ENCODE data around the gene CATSPERE.

DNA sequence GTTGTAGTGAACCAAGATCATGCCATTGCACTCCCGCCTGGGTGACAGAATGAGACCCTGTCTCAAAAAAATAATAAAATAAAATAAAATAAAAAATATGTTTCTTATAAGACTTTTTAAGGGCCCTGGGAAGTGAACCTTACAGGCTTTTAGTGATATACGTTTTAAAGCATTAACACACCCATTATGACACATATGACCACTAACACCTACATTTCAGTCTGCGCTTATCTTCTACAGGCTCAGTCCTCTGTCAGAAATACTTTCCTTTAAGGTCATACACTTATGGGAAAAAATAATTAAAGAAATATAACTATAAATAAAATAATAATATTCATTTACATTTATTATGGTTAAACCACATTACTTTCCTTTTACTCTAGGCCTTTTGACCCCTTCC lies 31.3 kb upstream of the CATSPERE start:
- TF ChIP-seq RARB (CRISPR knock-in tag; IDR thresholded peaks at IDR 0.05) = no peak
- TF ChIP-seq ZFP30 (CRISPR knock-in tag; IDR thresholded peaks at IDR 0.05) = no peak
- no peak for TF ChIP-seq OSR1 (CRISPR knock-in tag; IDR thresholded peaks at IDR 0.05)
- no peak for TF ChIP-seq SNAI2 (CRISPR knock-in tag; IDR thresholded peaks at IDR 0.05)
- no peak for TF ChIP-seq TCF4 (CRISPR knock-in tag; IDR thresholded peaks at IDR 0.05; ENCODE audit: borderline replicate concordance)
- no peak for TF ChIP-seq ZNF8 (CRISPR knock-in tag; IDR thresholded peaks at IDR 0.05)
- TF ChIP-seq ZFP3 (CRISPR knock-in tag; IDR thresholded peaks at IDR 0.05) = no peak
- no peak for TF ChIP-seq ISL1 (CRISPR knock-in tag; IDR thresholded peaks at IDR 0.05)
- TF ChIP-seq, protein P1, sequence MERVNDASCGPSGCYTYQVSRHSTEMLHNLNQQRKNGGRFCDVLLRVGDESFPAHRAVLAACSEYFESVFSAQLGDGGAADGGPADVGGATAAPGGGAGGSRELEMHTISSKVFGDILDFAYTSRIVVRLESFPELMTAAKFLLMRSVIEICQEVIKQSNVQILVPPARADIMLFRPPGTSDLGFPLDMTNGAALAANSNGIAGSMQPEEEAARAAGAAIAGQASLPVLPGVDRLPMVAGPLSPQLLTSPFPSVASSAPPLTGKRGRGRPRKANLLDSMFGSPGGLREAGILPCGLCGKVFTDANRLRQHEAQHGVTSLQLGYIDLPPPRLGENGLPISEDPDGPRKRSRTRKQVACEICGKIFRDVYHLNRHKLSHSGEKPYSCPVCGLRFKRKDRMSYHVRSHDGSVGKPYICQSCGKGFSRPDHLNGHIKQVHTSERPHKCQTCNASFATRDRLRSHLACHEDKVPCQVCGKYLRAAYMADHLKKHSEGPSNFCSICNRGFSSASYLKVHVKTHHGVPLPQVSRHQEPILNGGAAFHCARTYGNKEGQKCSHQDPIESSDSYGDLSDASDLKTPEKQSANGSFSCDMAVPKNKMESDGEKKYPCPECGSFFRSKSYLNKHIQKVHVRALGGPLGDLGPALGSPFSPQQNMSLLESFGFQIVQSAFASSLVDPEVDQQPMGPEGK (CRISPR knock-in tag; IDR thresholded peaks at IDR 0.05; ENCODE audit: borderline replicate concordance) = no peak
- no peak for TF ChIP-seq TOX (CRISPR knock-in tag; IDR thresholded peaks at IDR 0.05; ENCODE audit: borderline replicate concordance)
- TF ChIP-seq GLIS3 (CRISPR knock-in tag; IDR thresholded peaks at IDR 0.05) = no peak
- no peak for TF ChIP-seq PPARA (CRISPR knock-in tag; IDR thresholded peaks at IDR 0.05; ENCODE audit: borderline replicate concordance)
- TF ChIP-seq, protein P2, sequence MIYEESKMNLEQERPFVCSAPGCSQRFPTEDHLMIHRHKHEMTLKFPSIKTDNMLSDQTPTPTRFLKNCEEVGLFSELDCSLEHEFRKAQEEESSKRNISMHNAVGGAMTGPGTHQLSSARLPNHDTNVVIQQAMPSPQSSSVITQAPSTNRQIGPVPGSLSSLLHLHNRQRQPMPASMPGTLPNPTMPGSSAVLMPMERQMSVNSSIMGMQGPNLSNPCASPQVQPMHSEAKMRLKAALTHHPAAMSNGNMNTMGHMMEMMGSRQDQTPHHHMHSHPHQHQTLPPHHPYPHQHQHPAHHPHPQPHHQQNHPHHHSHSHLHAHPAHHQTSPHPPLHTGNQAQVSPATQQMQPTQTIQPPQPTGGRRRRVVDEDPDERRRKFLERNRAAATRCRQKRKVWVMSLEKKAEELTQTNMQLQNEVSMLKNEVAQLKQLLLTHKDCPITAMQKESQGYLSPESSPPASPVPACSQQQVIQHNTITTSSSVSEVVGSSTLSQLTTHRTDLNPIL (CRISPR knock-in tag; IDR thresholded peaks at IDR 0.05; ENCODE audit: low read depth) = no peak

All from SK-N-SH treated with all-trans-retinoic acid at 6 μM for 48 hours (cell line).